T-helper 17 cell (primary cell): ENCODE results near the gene C9orf50. TPM values are rescaled to one million over a fixed set of nuclear protein-coding genes. Genes with fewer than 3 reads are reported as not detected.
A peak's percentile ranks its signal among the peaks of the same experiment; 100 is the strongest.

Experiments
- ATAC-seq: fragments of 150-1000 bp; cut with Tn5 transposase; 2 replicates; pipeline ENCODE4 v1.10.0; 2021; ENCODE audit warnings: mild to moderate bottlenecking, moderate library complexity
- DNase-seq, 3 donors: peaks; one replicate each; pipeline versions ENCODE4 v3.0.0 to v3.0.0-alpha.2; 2020 to 2021
- H3K9me3 ChIP-seq: one replicate; pipeline ENCODE4 v1.7.0; 2013; ENCODE audit warnings: low read length, mild to moderate bottlenecking; ENCODE audit not compliant: control insufficient read depth, poor library complexity, severe bottlenecking
- H3K27ac Mint-ChIP-seq: one replicate; pipeline ENCODE4 v1.8.0; 2022; ENCODE audit warnings: mild to moderate bottlenecking, moderate library complexity, mixed read lengths
- H3K27me3 Mint-ChIP-seq: one replicate; pipeline ENCODE4 v1.8.0; 2022; ENCODE audit warnings: mixed read lengths
- H3K36me3 Mint-ChIP-seq: one replicate; pipeline ENCODE4 v1.8.0; 2022; ENCODE audit warnings: low read depth, mixed read lengths
- H3K4me1 Mint-ChIP-seq: one replicate; pipeline ENCODE4 v1.8.0; 2022; ENCODE audit warnings: mild to moderate bottlenecking, mixed read lengths
- H3K4me3 Mint-ChIP-seq: one replicate; pipeline ENCODE4 v1.8.0; 2022; ENCODE audit warnings: mild to moderate bottlenecking, moderate library complexity, mixed read lengths
- total RNA-seq, 4 donors: library from RNA in 2 of 4; stranded (reverse) in 2 of 4; gene quantifications; one replicate each; pipeline ENCODE4 v1.2.3 and lab custom pipeline; 2022 to 2026

C9orf50 gene
- total RNA-seq, 2 donors from 2014 or later: not detected

- ATAC-seq (peak; percentile 74), DNase-seq (no peak)
- H3K27me3 Mint-ChIP-seq: no peaks in the 10 kb centered on the region
- H3K4me3 Mint-ChIP-seq: peak overlapping the region; percentile 31
- no peaks in the 10 kb centered on the region for H3K9me3 ChIP-seq
- H3K4me1 Mint-ChIP-seq: peaks cover 49% of the 10 kb centered on the region
- H3K27ac Mint-ChIP-seq: peak overlapping the region; percentile 75
- H3K36me3 Mint-ChIP-seq: peaks cover 5% of the 10 kb centered on the region
Measured at GRCh38 chr9:129580211-129580915, 40.5 kb downstream of the C9orf50 start.

GRCh38 chr9:129579294-129579693 is 41.6 kb downstream of the C9orf50 start:
- no peak for DNase-seq
- no peak overlapping the region for H3K27ac Mint-ChIP-seq
- no peak for ATAC-seq
- no peaks in the 10 kb centered on the region for H3K27me3 Mint-ChIP-seq
- H3K9me3 ChIP-seq: no peaks in the 10 kb centered on the region
- peaks cover 5% of the 10 kb centered on the region for H3K36me3 Mint-ChIP-seq
- peak overlapping the region; percentile 7 for H3K4me3 Mint-ChIP-seq
- H3K4me1 Mint-ChIP-seq: peaks cover 42% of the 10 kb centered on the region

GRCh38 chr9:129576546-129577543 is 44.1 kb downstream of the C9orf50 start:
- no peak overlapping the region for H3K4me3 Mint-ChIP-seq
- peaks cover 3% of the 10 kb centered on the region for H3K27me3 Mint-ChIP-seq
- DNase-seq (no peak), ATAC-seq (no peak)
- no peak overlapping the region for H3K27ac Mint-ChIP-seq
- H3K9me3 ChIP-seq: no peaks in the 10 kb centered on the region
- peaks cover 26% of the 10 kb centered on the region for H3K4me1 Mint-ChIP-seq
- peaks cover 7% of the 10 kb centered on the region for H3K36me3 Mint-ChIP-seq

GRCh38 chr9:129575818-129576217 is 45.1 kb downstream of the C9orf50 start:
- Mint-ChIP-seq H3K27ac (no peak overlapping the region), H3K27me3 (peaks cover 5% of the 10 kb centered on the region), H3K4me3 (no peak overlapping the region), H3K36me3 (peaks cover 7% of the 10 kb centered on the region), H3K4me1 (peaks cover 24% of the 10 kb centered on the region)
- ATAC-seq: no peak
- H3K9me3 ChIP-seq: no peaks in the 10 kb centered on the region
- DNase-seq: no peak

GRCh38 chr9:129574911-129575585 is 45.9 kb downstream of the C9orf50 start:
- H3K27ac Mint-ChIP-seq: no peak overlapping the region
- peaks cover 16% of the 10 kb centered on the region for H3K4me1 Mint-ChIP-seq
- H3K9me3 ChIP-seq: no peaks in the 10 kb centered on the region
- DNase-seq (no peak), ATAC-seq (no peak)
- no peak overlapping the region for H3K4me3 Mint-ChIP-seq
- peaks cover 7% of the 10 kb centered on the region for H3K36me3 Mint-ChIP-seq
- peaks cover 9% of the 10 kb centered on the region for H3K27me3 Mint-ChIP-seq

- H3K4me3 Mint-ChIP-seq: no peak overlapping the region
Measured at GRCh38 chr9:129573977-129574376, 46.9 kb downstream of the C9orf50 start.

GRCh38 chr9:129572517-129572916 is 48.4 kb downstream of the C9orf50 start:
- DNase-seq: no peak
- Mint-ChIP-seq H3K4me3 (no peak overlapping the region), H3K36me3 (peaks cover 7% of the 10 kb centered on the region), H3K4me1 (peaks cover 17% of the 10 kb centered on the region), H3K27ac (no peak overlapping the region), H3K27me3 (peaks cover 17% of the 10 kb centered on the region)
- H3K9me3 ChIP-seq: no peaks in the 10 kb centered on the region
- ATAC-seq: no peak

More at GRCh38 chr9:129573977-129574376, 46.9 kb downstream of the C9orf50 start:
- no peak for DNase-seq
- H3K36me3 Mint-ChIP-seq: peaks cover 7% of the 10 kb centered on the region
- peaks cover 13% of the 10 kb centered on the region for H3K4me1 Mint-ChIP-seq
- ATAC-seq: no peak
- H3K27ac Mint-ChIP-seq: no peak overlapping the region
- H3K27me3 Mint-ChIP-seq: peaks cover 17% of the 10 kb centered on the region
- no peaks in the 10 kb centered on the region for H3K9me3 ChIP-seq

- H3K9me3 ChIP-seq: no peaks in the 10 kb centered on the region
- peaks cover 17% of the 10 kb centered on the region for H3K4me1 Mint-ChIP-seq
- no peak overlapping the region for H3K4me3 Mint-ChIP-seq
- H3K36me3 Mint-ChIP-seq: peaks cover 7% of the 10 kb centered on the region
- peaks cover 17% of the 10 kb centered on the region for H3K27me3 Mint-ChIP-seq
- DNase-seq (no peak), ATAC-seq (no peak)
- no peak overlapping the region for H3K27ac Mint-ChIP-seq
Measured at GRCh38 chr9:129572052-129572425, 48.9 kb downstream of the C9orf50 start.

- H3K27ac Mint-ChIP-seq: no peak overlapping the region
- H3K4me3 Mint-ChIP-seq: no peak overlapping the region
- DNase-seq (no peak), ATAC-seq (no peak)
- H3K9me3 ChIP-seq: no peaks in the 10 kb centered on the region
- H3K4me1 Mint-ChIP-seq: peaks cover 17% of the 10 kb centered on the region
- peaks cover 7% of the 10 kb centered on the region for H3K36me3 Mint-ChIP-seq
- peaks cover 17% of the 10 kb centered on the region for H3K27me3 Mint-ChIP-seq
Measured at GRCh38 chr9:129571298-129572051, 49.4 kb downstream of the C9orf50 start.

- Mint-ChIP-seq H3K4me1 (peaks cover 12% of the 10 kb centered on the region), H3K36me3 (peaks cover 2% of the 10 kb centered on the region), H3K4me3 (peak overlapping the region; percentile 36), H3K27ac (no peak overlapping the region), H3K27me3 (peaks cover 17% of the 10 kb centered on the region)
- ATAC-seq (no peak), DNase-seq (no peak)
- no peaks in the 10 kb centered on the region for H3K9me3 ChIP-seq
Measured at GRCh38 chr9:129570450-129571297, 50.2 kb downstream of the C9orf50 start.

- ATAC-seq (peak; percentile 39), DNase-seq (no peak)
- no peaks in the 10 kb centered on the region for H3K9me3 ChIP-seq
- H3K27ac Mint-ChIP-seq: no peak overlapping the region
- H3K27me3 Mint-ChIP-seq: peaks cover 17% of the 10 kb centered on the region
- peak overlapping the region; percentile 86 for H3K4me3 Mint-ChIP-seq
- H3K36me3 Mint-ChIP-seq: peaks cover 2% of the 10 kb centered on the region
- peaks cover 12% of the 10 kb centered on the region for H3K4me1 Mint-ChIP-seq
Measured at GRCh38 chr9:129569502-129570449, 51.1 kb downstream of the C9orf50 start.
